Endothelial cell of umbilical vein (primary cell): ENCODE results near the gene MLPH. TPM values are rescaled to one million over a fixed set of nuclear protein-coding genes. Genes with fewer than 3 reads are reported as not detected.

ENCODE experiments used
- BruUV-seq: library from RNA; stranded (reverse); fragments of 400-500 nt; replicated peaks from 2 replicates; lab custom pipeline; 2021; lab: Mats Ljungman, UMichigan
- CTCF ChIA-PET: fragments of 300-600, 350-600 bp; sonication (Branson Sonifier 250); formaldehyde crosslinking; loops from one replicate; lab custom pipeline; 2021; ENCODE audit warnings: antibody characterized with exemption, inconsistent platforms; lab: Charles Lee
- POLR2A ChIA-PET: fragments of 300-600, 350-600 bp; sonication (Branson Sonifier 250); formaldehyde crosslinking; loops from one replicate; lab custom pipeline; 2021; ENCODE audit warnings: antibody characterized with exemption, inconsistent platforms; lab: Charles Lee
- DNase-seq: peaks from one replicate; pipeline ENCODE4 v3.0.0-alpha.2; 2011; ENCODE audit warnings: low read depth, low spot score
- FAIRE-seq: peaks from 2 replicates; lab custom pipeline; 2011; peaks lifted over from hg19 to GRCh38; lab: Jason Lieb, UNC
- H2AFZ ChIP-seq: 2 replicates; pipeline ENCODE4 v1.6.0; 2012; ENCODE audit warnings: low read depth, low read length, control low read depth, inconsistent platforms
- H3K27ac ChIP-seq: 2 replicates; pipeline ENCODE4 v1.5.1; 2011; ENCODE audit warnings: low read depth, mild to moderate bottlenecking, control low read depth, low read length, moderate library complexity; ENCODE audit not compliant: insufficient read depth
- H3K27me3 ChIP-seq, 2 experiments: 2 replicates each; pipeline versions ENCODE4 v1.6.0 to v1.6.1; 2011; ENCODE audit warnings: low read length in 2 of 2, mixed read lengths in 1 of 2; ENCODE audit not compliant: control insufficient read depth in 2 of 2, insufficient read depth in 2 of 2
- H3K36me3 ChIP-seq, 2 experiments: 2 replicates in 1 of 2; 3 replicates in 1 of 2; pipeline ENCODE4 v1.5.1; 2011; ENCODE audit warnings: low read length in 2 of 2, mild to moderate bottlenecking in 1 of 2, moderate library complexity in 1 of 2; ENCODE audit not compliant: control insufficient read depth in 2 of 2, insufficient read depth in 2 of 2; ENCODE audit errors: extremely low read depth in 1 of 2
- H3K4me1 ChIP-seq: 3 replicates; pipeline ENCODE4 v1.5.1; 2011; ENCODE audit warnings: mild to moderate bottlenecking, low read length; ENCODE audit not compliant: control insufficient read depth, insufficient read depth; ENCODE audit errors: extremely low read depth
- H3K4me2 ChIP-seq: 2 replicates; pipeline ENCODE4 v1.6.1; 2011; ENCODE audit warnings: low read length, control low read depth, mixed read lengths; ENCODE audit not compliant: insufficient read depth
- H3K4me3 ChIP-seq, 3 experiments: fragments of 200-600 bp in 1 of 3; sonication (generic), shearing (Covaris generic) in 1 of 3; replicated peaks in 1 of 3; 2 replicates each; pipeline ENCODE4 v1.5.1; 2011 to 2016; ENCODE audit warnings: control low read depth in 3 of 3, low read length in 3 of 3, mild to moderate bottlenecking in 2 of 3, inconsistent platforms in 1 of 3, low read depth in 1 of 3, moderate library complexity in 1 of 3; ENCODE audit not compliant: insufficient read depth in 1 of 3
- H3K79me2 ChIP-seq: 2 replicates; pipeline ENCODE4 v1.6.0; 2012; ENCODE audit warnings: low read length, inconsistent platforms; ENCODE audit not compliant: control insufficient read depth, insufficient read depth
- H3K9ac ChIP-seq: replicated peaks from 2 replicates; pipeline ENCODE3; 2011; ENCODE audit warnings: low read length, control low read depth; ENCODE audit not compliant: insufficient read depth; ENCODE audit errors: extremely low read depth
- H3K9me1 ChIP-seq: replicated peaks from 3 replicates; pipeline ENCODE4 v1.6.0; 2011; ENCODE audit warnings: mild to moderate bottlenecking, low read length; ENCODE audit not compliant: control insufficient read depth, insufficient read depth; ENCODE audit errors: extremely low read depth
- H3K9me3 ChIP-seq: replicated peaks from 2 replicates; pipeline ENCODE4 v1.5.1; 2012; ENCODE audit warnings: low read length, inconsistent platforms; ENCODE audit not compliant: control insufficient read depth, insufficient read depth
- H4K20me1 ChIP-seq: replicated peaks from 2 replicates; pipeline ENCODE3; 2011; ENCODE audit warnings: mild to moderate bottlenecking, low read length; ENCODE audit not compliant: control insufficient read depth, insufficient read depth; ENCODE audit errors: extremely low read depth
- EZH2 ChIP-seq: IDR thresholded peaks from 2 replicates; pipeline ENCODE4 v1.6.1; 2012; ENCODE audit warnings: borderline replicate concordance, low read depth, mild to moderate bottlenecking, moderate library complexity, low read length, inconsistent platforms; ENCODE audit not compliant: severe bottlenecking
- FOS ChIP-seq: IDR thresholded peaks from 2 replicates; pipeline ENCODE4 v1.6.1; 2011; ENCODE audit warnings: mild to moderate bottlenecking, low read length, moderate library complexity, borderline replicate concordance; ENCODE audit not compliant: insufficient read depth
- GATA2 ChIP-seq: IDR thresholded peaks from 2 replicates; pipeline ENCODE4 v1.7.0; 2011; ENCODE audit warnings: low read depth, mild to moderate bottlenecking, moderate library complexity, mixed read lengths, low read length; ENCODE audit not compliant: insufficient read length, insufficient read depth
- JUN ChIP-seq: IDR thresholded peaks from 2 replicates; pipeline ENCODE4 v1.6.1; 2011; ENCODE audit warnings: borderline replicate concordance, low read depth; ENCODE audit not compliant: insufficient read length, insufficient read depth
- MYC ChIP-seq: IDR thresholded peaks from one replicate; pipeline ENCODE4 v1.6.1; 2011; ENCODE audit warnings: mild to moderate bottlenecking, low read depth, low read length
- POLR2A ChIP-seq: IDR thresholded peaks from 2 replicates; pipeline ENCODE4 v1.6.1; 2012; ENCODE audit warnings: low read depth, mild to moderate bottlenecking, control low read depth, low read length
- POLR2AphosphoS5 ChIP-seq: IDR thresholded peaks from 2 replicates; pipeline ENCODE4 v1.6.1; 2012; ENCODE audit warnings: low read depth, mild to moderate bottlenecking, control low read depth, low read length, moderate library complexity; ENCODE audit not compliant: insufficient read depth
- dilution Hi-C: fragments of 300-500 bp; cut with MboI; formaldehyde crosslinking; loops from one replicate; pipeline ENCODE4 v1.15.0; 2019; ENCODE audit warnings: low sequenced_read_pairs; ENCODE audit not compliant: extremely low pct_ligation_motif_present
- intact Hi-C: fragments of 100-400 bp; cut with micrococcal nuclease; formaldehyde crosslinking; loops from one replicate; pipeline ENCODE4 v1.10.0; 2022
- polyA plus RNA-seq, 4 experiments: library from polyadenylated mRNA; depleted of rRNA in 3 of 4; stranded (reverse) in 3 of 4; unstranded in 1 of 4; fragments of >200 nt; gene quantifications; 2 replicates each; pipeline versions ENCODE4 v1.2.1 to v1.2.3, GENCODE V29; 2011 to 2012; ENCODE audit warnings: missing spikeins in 1 of 4
- total RNA-seq: library from RNA; stranded (reverse); gene quantifications from 2 replicates; pipeline ENCODE4 v1.2.3, GENCODE V29; 2021
- TF ChIP-seq, protein P1 (sequence below), 2 donors: IDR thresholded peaks; 1 replicate in 1 of 2; 2 replicates in 1 of 2; pipeline ENCODE4 v1.5.1; 2011; ENCODE audit warnings: low read length in 2 of 2, mild to moderate bottlenecking in 2 of 2, moderate library complexity in 2 of 2, control low read depth in 1 of 2, inconsistent platforms in 1 of 2, low read depth in 1 of 2; ENCODE audit not compliant: insufficient read depth in 1 of 2; ENCODE audit errors: extremely low read depth in 1 of 2
- TF ChIP-seq, protein P2 (sequence below): IDR thresholded peaks from 2 replicates; pipeline ENCODE4 v1.6.1; 2011; ENCODE audit not compliant: insufficient read depth, insufficient read length

The MLPH gene
- total and polyA plus RNA-seq, 2 donors (not counting 3 experiments of a cell fraction or from before 2014, with no cell fraction given): not detected

DNA sequence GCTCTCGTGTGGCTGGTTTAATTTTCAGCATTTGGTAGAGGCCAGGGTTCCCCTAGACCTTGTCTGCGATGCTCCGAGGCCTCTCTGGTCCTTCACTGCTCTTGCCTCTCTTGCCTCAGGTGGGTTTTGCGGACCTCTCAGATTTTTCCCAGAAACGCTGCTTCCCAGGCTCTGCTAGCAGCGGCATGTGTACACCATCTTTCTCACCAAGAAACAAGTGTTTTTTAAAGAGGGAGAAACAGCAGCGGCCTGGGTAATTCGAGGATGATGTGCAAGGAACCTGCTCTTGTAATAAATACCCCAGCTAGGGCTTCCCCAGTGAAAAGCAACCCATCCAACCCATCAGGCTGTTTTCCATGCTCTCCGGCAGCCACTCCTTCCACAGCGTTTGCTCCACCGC, 39.6 kb upstream of the MLPH start:
- peaks cover 52 to 55% of the 10 kb centered on the region in 2 experiments for H3K27me3 ChIP-seq
- H2AFZ ChIP-seq: no peak overlapping the region
- no peak overlapping the region for H3K9ac ChIP-seq
- intact Hi-C loops (no loop called here), dilution Hi-C loops (no loop called here)
- no peaks in the 10 kb centered on the region for H3K79me2 ChIP-seq
- no peaks in the 10 kb centered on the region for H3K9me1 ChIP-seq
- POLR2A ChIA-PET: no interaction called here
- no peaks in the 10 kb centered on the region for H3K36me3 ChIP-seq
- H3K27ac ChIP-seq: no peak overlapping the region
- H3K4me2 ChIP-seq: no peak overlapping the region
- CTCF ChIA-PET: interaction anchor here (1.1 to 2.4 kb wide), 2 partner anchors 23 to 25 kb away, joined by 3 to 17 read pairs; no protein-coding TSS in a partner anchor
- H4K20me1 ChIP-seq: no peaks in the 10 kb centered on the region
- no peaks in the 10 kb centered on the region for H3K9me3 ChIP-seq
- H3K4me3 ChIP-seq: no peak overlapping the region
- no peak for TF ChIP-seq GATA2
- TF ChIP-seq, protein P1, sequence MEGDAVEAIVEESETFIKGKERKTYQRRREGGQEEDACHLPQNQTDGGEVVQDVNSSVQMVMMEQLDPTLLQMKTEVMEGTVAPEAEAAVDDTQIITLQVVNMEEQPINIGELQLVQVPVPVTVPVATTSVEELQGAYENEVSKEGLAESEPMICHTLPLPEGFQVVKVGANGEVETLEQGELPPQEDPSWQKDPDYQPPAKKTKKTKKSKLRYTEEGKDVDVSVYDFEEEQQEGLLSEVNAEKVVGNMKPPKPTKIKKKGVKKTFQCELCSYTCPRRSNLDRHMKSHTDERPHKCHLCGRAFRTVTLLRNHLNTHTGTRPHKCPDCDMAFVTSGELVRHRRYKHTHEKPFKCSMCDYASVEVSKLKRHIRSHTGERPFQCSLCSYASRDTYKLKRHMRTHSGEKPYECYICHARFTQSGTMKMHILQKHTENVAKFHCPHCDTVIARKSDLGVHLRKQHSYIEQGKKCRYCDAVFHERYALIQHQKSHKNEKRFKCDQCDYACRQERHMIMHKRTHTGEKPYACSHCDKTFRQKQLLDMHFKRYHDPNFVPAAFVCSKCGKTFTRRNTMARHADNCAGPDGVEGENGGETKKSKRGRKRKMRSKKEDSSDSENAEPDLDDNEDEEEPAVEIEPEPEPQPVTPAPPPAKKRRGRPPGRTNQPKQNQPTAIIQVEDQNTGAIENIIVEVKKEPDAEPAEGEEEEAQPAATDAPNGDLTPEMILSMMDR (IDR thresholded peaks at IDR 0.05; ENCODE audit: extremely low read depth in 1 of 2, insufficient read depth in 1 of 2, low read depth in 1 of 2, low read length in 2 of 2): no peak
- no peak for TF ChIP-seq MYC
- TF ChIP-seq JUN: no peak
- TF ChIP-seq POLR2A: no peak
- TF ChIP-seq FOS: no peak
- TF ChIP-seq, protein P2, sequence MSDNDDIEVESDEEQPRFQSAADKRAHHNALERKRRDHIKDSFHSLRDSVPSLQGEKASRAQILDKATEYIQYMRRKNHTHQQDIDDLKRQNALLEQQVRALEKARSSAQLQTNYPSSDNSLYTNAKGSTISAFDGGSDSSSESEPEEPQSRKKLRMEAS: no peak
- TF ChIP-seq POLR2AphosphoS5: no peak
- TF ChIP-seq EZH2: no peak
- FAIRE-seq (no peak), DNase-seq (no peak)
- peaks cover 11% of the 10 kb centered on the region for H3K4me1 ChIP-seq
- no TSS peak for BruUV-seq
